RWPE1 (cell line): ENCODE data around the gene BMP8A.

Source experiments
- CTCF ChIA-PET: fragments of 350-600 bp; sonication (Branson Sonifier 250); formaldehyde crosslinking; extraction: SDS; loops from one replicate; lab custom pipeline; 2021; lab: Yijun Ruan, JAX
- POLR2A ChIA-PET: fragments of 400-600 bp; formaldehyde crosslinking; extraction: SDS; loops from one replicate; lab custom pipeline; 2020; ENCODE audit warnings: antibody characterized with exemption; ENCODE audit not compliant: low non-redundant PET; lab: Yijun Ruan, JAX
- DNase-seq: peaks from one replicate; pipeline ENCODE4 v3.0.0; 2012; ENCODE audit warnings: low spot score
- H3K27ac ChIP-seq: fragments of 450-650 bp; 2 replicates; pipeline ENCODE4 v1.5.1; 2017
- TF ChIP-seq, protein P1 (sequence below): fragments of 450-650 bp; conservative IDR thresholded peaks from 2 replicates; pipeline ENCODE4 v1.5.1; 2017; ENCODE audit warnings: low read depth, mild to moderate bottlenecking

BMP8A gene

GRCh38 chr1:39573736-39574624 is 82.5 kb downstream of the BMP8A start:
- TF ChIP-seq, protein P1, sequence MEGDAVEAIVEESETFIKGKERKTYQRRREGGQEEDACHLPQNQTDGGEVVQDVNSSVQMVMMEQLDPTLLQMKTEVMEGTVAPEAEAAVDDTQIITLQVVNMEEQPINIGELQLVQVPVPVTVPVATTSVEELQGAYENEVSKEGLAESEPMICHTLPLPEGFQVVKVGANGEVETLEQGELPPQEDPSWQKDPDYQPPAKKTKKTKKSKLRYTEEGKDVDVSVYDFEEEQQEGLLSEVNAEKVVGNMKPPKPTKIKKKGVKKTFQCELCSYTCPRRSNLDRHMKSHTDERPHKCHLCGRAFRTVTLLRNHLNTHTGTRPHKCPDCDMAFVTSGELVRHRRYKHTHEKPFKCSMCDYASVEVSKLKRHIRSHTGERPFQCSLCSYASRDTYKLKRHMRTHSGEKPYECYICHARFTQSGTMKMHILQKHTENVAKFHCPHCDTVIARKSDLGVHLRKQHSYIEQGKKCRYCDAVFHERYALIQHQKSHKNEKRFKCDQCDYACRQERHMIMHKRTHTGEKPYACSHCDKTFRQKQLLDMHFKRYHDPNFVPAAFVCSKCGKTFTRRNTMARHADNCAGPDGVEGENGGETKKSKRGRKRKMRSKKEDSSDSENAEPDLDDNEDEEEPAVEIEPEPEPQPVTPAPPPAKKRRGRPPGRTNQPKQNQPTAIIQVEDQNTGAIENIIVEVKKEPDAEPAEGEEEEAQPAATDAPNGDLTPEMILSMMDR, result no peak
- ChIA-PET CTCF (interaction anchor here (1.4 kb wide), 1 partner anchor 482 kb away, joined by 3 read pairs; no protein-coding TSS in a partner anchor), POLR2A (no interaction called here)
- no peak for DNase-seq
- H3K27ac ChIP-seq, result peak overlapping the region; percentile 72

GRCh38 chr1:39574646-39575045 is 83.2 kb downstream of the BMP8A start:
- ChIA-PET POLR2A (no interaction called here), CTCF (interaction anchor here (1.2 to 1.4 kb wide), 2 partner anchors 36 to 483 kb away, joined by 3 to 4 read pairs; no protein-coding TSS in a partner anchor)
- TF ChIP-seq, protein P1, result no peak
- peak overlapping the region; percentile 72 for H3K27ac ChIP-seq
- peak; percentile 43 for DNase-seq
